Left lung (tissue), 10 donors: ENCODE measurements around the gene BCKDHB. TPM values are rescaled to one million over a fixed set of nuclear protein-coding genes. Genes with fewer than 3 reads are reported as not detected.
A peak's percentile ranks its signal among the peaks of the same experiment; 100 is the strongest.

Experiments used
- ATAC-seq: fragments of 200-7000 bp; cut with Tn5 transposase; one replicate; pipeline ENCODE4 v1.9.1; 2020; ENCODE audit warnings: moderate library complexity
- DNase-seq, 4 donors: peaks; one replicate each; pipeline ENCODE4 v3.0.0-alpha.2; 2013 to 2020
- H3K27ac ChIP-seq, 2 donors: fragments of 200-600 bp; sonication (generic) in 1 of 2; one replicate each; pipeline versions ENCODE4 v1.5.0 to v1.8.0; 2020 to 2021
- H3K27me3 ChIP-seq, 2 donors: fragments of 200-600 bp; sonication (generic) in 1 of 2; one replicate each; pipeline versions ENCODE4 v1.5.0 to v1.8.0; 2020 to 2021
- H3K36me3 ChIP-seq, 2 donors: fragments of 200-600 bp; sonication (generic) in 1 of 2; one replicate each; pipeline versions ENCODE4 v1.5.0 to v1.8.0; 2020 to 2021
- H3K4me1 ChIP-seq, 2 donors: fragments of 200-600 bp; one replicate each; pipeline ENCODE4 v1.8.0; 2021
- H3K4me3 ChIP-seq, 2 donors: fragments of 200-600 bp; sonication (generic) in 1 of 2; one replicate each; pipeline versions ENCODE4 v1.5.0 to v1.8.0; 2020 to 2021; ENCODE audit warnings: mild to moderate bottlenecking in 1 of 2
- H3K9me3 ChIP-seq, 2 donors: fragments of 200-600 bp; sonication (generic) in 1 of 2; one replicate each; pipeline versions ENCODE4 v1.5.0 to v1.8.0; 2020 to 2021
- intact Hi-C, 2 donors: fragments of 100-400 bp; cut with DNase I; formaldehyde crosslinking; loops; one replicate each; pipeline versions ENCODE4 v1.11.2 to v1.14.2; 2022
- polyA plus RNA-seq, 6 donors: library from polyadenylated mRNA; unstranded; fragments of 120-200 nt; gene quantifications; one replicate each; pipeline ENCODE4 v1.2.1, GENCODE V29; 2013; ENCODE audit not compliant: insufficient read length in 6 of 6
- total RNA-seq, 2 donors: library from RNA; stranded (reverse); fragmentation: NEBNext Ultra II Directional; extraction: Animal tissue kit (Norgen Biotek cat#: 25700); gene quantifications; one replicate each; pipeline ENCODE4 v1.2.1, GENCODE V29; 2021
- TF ChIP-seq, protein P1 (sequence below), 2 donors: fragments of 200-600 bp; sonication (generic) in 1 of 2; IDR thresholded peaks; one replicate each; pipeline versions ENCODE4 v1.5.0 to v1.8.0; 2021; ENCODE audit warnings: antibody characterized with exemption in 2 of 2
- donor health status: DM: no; HTN: yes; CAD: no.
- donor health status: DM: no; HTN: no; CAD: no.

The BCKDHB gene
- total and polyA plus RNA-seq, 8 donors = 15.1 to 26.1 (median 22.0) TPM

DNA sequence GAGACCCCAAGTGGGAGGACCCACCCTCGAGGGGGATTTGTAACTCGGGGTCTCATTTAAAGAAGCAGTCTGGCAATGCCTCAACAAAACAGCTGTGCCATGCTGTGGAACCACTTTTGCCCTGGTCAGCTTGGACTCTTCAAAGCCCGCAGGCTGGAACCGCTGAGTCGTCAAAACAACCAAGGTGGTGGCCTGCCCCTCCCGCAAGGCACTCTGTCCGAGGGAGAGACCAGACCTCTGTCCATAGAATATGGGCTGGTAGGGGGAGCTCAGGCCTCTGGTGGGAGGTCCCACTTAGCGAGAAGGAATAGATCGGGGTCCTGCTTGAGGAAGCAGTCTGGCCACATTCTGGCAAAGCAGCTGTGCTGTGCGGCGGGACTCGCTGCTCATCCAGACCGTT lies 208.1 kb downstream of the BCKDHB start:
- peak in 1 of 4 donors; percentile 42 for DNase-seq
- H3K27ac ChIP-seq = no peak overlapping the region
- H3K27me3 ChIP-seq = no peaks in the 10 kb centered on the region
- peaks cover 0 to 12% of the 10 kb centered on the region in 2 donors for H3K9me3 ChIP-seq
- TF ChIP-seq, protein P1, sequence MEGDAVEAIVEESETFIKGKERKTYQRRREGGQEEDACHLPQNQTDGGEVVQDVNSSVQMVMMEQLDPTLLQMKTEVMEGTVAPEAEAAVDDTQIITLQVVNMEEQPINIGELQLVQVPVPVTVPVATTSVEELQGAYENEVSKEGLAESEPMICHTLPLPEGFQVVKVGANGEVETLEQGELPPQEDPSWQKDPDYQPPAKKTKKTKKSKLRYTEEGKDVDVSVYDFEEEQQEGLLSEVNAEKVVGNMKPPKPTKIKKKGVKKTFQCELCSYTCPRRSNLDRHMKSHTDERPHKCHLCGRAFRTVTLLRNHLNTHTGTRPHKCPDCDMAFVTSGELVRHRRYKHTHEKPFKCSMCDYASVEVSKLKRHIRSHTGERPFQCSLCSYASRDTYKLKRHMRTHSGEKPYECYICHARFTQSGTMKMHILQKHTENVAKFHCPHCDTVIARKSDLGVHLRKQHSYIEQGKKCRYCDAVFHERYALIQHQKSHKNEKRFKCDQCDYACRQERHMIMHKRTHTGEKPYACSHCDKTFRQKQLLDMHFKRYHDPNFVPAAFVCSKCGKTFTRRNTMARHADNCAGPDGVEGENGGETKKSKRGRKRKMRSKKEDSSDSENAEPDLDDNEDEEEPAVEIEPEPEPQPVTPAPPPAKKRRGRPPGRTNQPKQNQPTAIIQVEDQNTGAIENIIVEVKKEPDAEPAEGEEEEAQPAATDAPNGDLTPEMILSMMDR (IDR thresholded peaks at IDR 0.05) = no peak
- intact Hi-C loops = no loop called here
- no peaks in the 10 kb centered on the region for H3K4me1 ChIP-seq
- no peak overlapping the region for H3K4me3 ChIP-seq
- ATAC-seq = no peak
- no peaks in the 10 kb centered on the region for H3K36me3 ChIP-seq

DNA sequence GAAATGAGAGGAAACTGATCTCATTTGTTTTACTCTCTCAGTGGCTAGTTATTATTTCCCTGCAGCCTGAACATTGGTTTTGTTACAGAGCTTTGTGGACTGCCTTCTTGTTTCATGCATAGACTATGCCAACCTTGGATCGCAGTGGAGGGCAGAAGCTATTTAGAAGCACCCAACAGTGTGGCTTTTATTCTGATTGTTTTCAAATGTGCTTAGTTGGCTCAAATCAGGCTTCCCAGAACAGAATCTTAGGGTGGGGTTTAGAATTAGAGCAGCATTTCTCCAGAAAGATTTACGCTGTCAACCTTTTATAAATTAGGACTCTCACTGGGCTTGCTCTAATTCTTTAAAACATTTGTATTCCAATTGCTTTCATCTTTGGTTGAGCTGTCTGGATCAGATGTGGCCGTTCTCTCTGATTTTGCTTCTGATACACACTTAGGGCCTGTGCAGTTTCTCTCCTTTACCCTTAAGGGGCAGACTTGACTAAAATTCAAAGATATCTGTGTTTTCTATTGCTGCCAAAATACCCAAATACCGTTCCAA lies 210.3 kb downstream of the BCKDHB start:
- intact Hi-C loops = no loop called here
- no peaks in the 10 kb centered on the region for H3K27me3 ChIP-seq
- ATAC-seq (no peak), DNase-seq (no peak)
- peaks cover 0 to 8% of the 10 kb centered on the region in 2 donors for H3K9me3 ChIP-seq
- TF ChIP-seq, protein P1 (IDR thresholded peaks at IDR 0.05) = no peak
- no peak overlapping the region for H3K27ac ChIP-seq
- H3K4me3 ChIP-seq = no peak overlapping the region
- H3K4me1 ChIP-seq = no peaks in the 10 kb centered on the region
- H3K36me3 ChIP-seq = no peaks in the 10 kb centered on the region

DNA sequence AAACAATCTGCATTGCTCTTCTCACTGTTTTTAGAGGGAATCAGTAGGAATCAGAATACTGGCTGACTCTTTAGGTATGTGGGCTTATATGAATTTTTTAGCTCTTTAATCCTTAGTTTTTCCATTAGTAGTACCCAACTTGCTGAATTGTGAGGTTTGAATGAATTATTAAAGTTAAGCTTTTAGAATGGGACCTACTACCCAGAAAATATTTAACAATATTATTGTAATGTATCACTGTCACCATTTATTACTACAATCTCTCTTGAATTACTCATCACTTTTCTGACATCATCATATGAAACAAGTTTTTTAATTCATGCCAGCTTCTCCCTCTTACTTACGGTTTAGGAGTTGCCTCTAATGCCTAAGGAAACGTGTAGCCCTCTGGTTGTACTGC lies 212.7 kb downstream of the BCKDHB start:
- Histone ChIP-seq H3K9me3 (peaks cover 0 to under 1% of the 10 kb centered on the region in 2 donors), H3K36me3 (no peaks in the 10 kb centered on the region), H3K4me3 (no peak overlapping the region), H3K4me1 (no peaks in the 10 kb centered on the region), H3K27ac (no peak overlapping the region), H3K27me3 (no peaks in the 10 kb centered on the region)
- no peak for ATAC-seq
- TF ChIP-seq, protein P1 (IDR thresholded peaks at IDR 0.05) = no peak
- no peak for DNase-seq
- intact Hi-C loops = no loop called here

DNA sequence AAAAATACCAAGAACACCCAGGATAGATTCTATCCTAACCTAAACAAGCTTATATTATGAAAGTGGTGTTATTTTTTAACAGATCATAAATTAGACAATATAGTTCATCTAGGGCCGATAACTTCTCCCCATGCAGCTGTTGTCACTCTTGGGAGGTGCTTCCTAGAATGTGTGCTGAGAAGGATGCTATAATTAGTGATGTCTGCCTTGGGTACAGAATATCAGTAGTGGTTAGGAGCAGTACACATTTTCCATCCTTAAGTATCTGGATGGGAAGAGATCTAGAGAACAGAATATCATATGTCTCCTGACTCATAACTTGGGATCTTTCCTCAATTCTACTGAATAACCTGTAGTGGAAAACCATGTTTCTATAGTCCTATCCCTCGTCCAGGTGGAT lies 214.5 kb downstream of the BCKDHB start:
- no peaks in the 10 kb centered on the region for H3K9me3 ChIP-seq
- H3K27me3 ChIP-seq = no peaks in the 10 kb centered on the region
- intact Hi-C loops = no loop called here
- TF ChIP-seq, protein P1 (IDR thresholded peaks at IDR 0.05) = no peak
- DNase-seq (no peak), ATAC-seq (no peak)
- no peaks in the 10 kb centered on the region for H3K4me1 ChIP-seq
- no peak overlapping the region for H3K27ac ChIP-seq
- no peaks in the 10 kb centered on the region for H3K36me3 ChIP-seq
- H3K4me3 ChIP-seq = no peak overlapping the region

DNA sequence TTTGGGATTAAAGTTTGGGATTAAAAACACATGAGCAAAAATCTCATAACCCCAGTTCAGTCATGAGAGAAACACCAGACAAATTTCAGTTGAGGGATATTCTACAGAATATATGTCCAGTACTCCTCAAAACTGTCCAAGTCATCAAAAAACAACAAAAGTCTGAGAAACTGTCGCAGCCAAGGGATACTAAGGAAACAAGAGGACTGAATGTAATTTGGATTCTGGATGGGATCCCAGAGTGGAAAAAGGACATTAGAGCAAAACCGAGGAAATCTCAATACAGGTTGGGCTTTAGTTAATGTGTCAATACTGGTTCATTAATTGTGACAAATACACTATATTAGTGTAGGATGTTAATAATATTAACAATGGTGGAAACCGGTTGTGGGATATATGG lies 219.3 kb downstream of the BCKDHB start:
- H3K27me3 ChIP-seq = no peaks in the 10 kb centered on the region
- H3K27ac ChIP-seq = no peak overlapping the region
- no peaks in the 10 kb centered on the region for H3K4me1 ChIP-seq
- H3K9me3 ChIP-seq = no peaks in the 10 kb centered on the region
- ATAC-seq (no peak), DNase-seq (no peak)
- TF ChIP-seq, protein P1 (IDR thresholded peaks at IDR 0.05) = no peak
- H3K4me3 ChIP-seq = no peak overlapping the region
- H3K36me3 ChIP-seq = no peaks in the 10 kb centered on the region
- intact Hi-C loops = no loop called here
